IMR-90 (cell line): ENCODE data around the gene CCDC120. TPM values are rescaled to one million over a fixed set of nuclear protein-coding genes. Genes with fewer than 3 reads are reported as not detected.

Source experiments
- ATAC-seq: fragments of 200-7000 bp; cut with Tn5 transposase; 2 replicates; pipeline ENCODE4 v1.9.1; 2020; ENCODE audit warnings: low read depth, mild to moderate bottlenecking, moderate library complexity
- BruUV-seq: library from RNA; stranded (reverse); fragments of 400-500 nt; replicated peaks from 2 replicates; lab custom pipeline; 2021; lab: Mats Ljungman, UMichigan
- CTCF ChIA-PET: fragments of 300-600 bp; formaldehyde crosslinking; extraction: SDS; loops from one replicate; lab custom pipeline; 2021; ENCODE audit warnings: antibody characterized with exemption; lab: Yijun Ruan, JAX
- POLR2A ChIA-PET: fragments of 300-600 bp; sonication (Branson Sonifier 250); formaldehyde crosslinking; loops from one replicate; lab custom pipeline; 2022; ENCODE audit warnings: antibody characterized with exemption; ENCODE audit not compliant: unreplicated experiment; lab: Charles Lee
- DNase-seq: peaks from one replicate; pipeline ENCODE4 v3.0.0; 2013
- H2AFZ ChIP-seq: replicated peaks from 2 replicates; pipeline ENCODE3; 2013; ENCODE audit warnings: low read length, mild to moderate bottlenecking; ENCODE audit not compliant: poor library complexity
- H2AK5ac ChIP-seq: 2 replicates; pipeline ENCODE4 v1.6.1; 2013; ENCODE audit warnings: low read depth, low read length, inconsistent platforms
- H2AK9ac ChIP-seq: replicated peaks from 2 replicates; pipeline ENCODE3; 2013; ENCODE audit warnings: mild to moderate bottlenecking, low read depth, low read length, moderate library complexity; ENCODE audit not compliant: poor library complexity
- H2BK120ac ChIP-seq: 2 replicates; pipeline ENCODE4 v1.6.1; 2013; ENCODE audit warnings: low read depth, low read length, inconsistent platforms
- H2BK15ac ChIP-seq: 3 replicates; pipeline ENCODE4 v1.6.1; 2013; ENCODE audit warnings: low read depth, low read length, inconsistent platforms
- H2BK20ac ChIP-seq: 2 replicates; pipeline ENCODE4 v1.6.1; 2013; ENCODE audit warnings: low read depth, mild to moderate bottlenecking, inconsistent platforms, low read length, moderate library complexity
- H2BK5ac ChIP-seq: 2 replicates; pipeline ENCODE4 v1.6.1; 2013; ENCODE audit warnings: mild to moderate bottlenecking, low read depth, low read length, inconsistent platforms; ENCODE audit not compliant: poor library complexity, severe bottlenecking
- H3K14ac ChIP-seq: replicated peaks from 2 replicates; pipeline ENCODE4 v1.6.1; 2013; ENCODE audit warnings: low read depth, low read length, inconsistent platforms
- H3K18ac ChIP-seq: 2 replicates; pipeline ENCODE4 v1.6.1; 2013; ENCODE audit warnings: low read depth, low read length, control low read depth
- H3K23ac ChIP-seq: 2 replicates; pipeline ENCODE4 v1.6.1; 2013; ENCODE audit warnings: low read depth, low read length, inconsistent platforms
- H3K27ac ChIP-seq: 2 replicates; pipeline ENCODE4 v1.5.1; 2013; ENCODE audit warnings: mild to moderate bottlenecking, control low read depth, low read length; ENCODE audit not compliant: insufficient read depth
- H3K27me3 ChIP-seq: 2 replicates; pipeline ENCODE4 v1.6.1; 2013; ENCODE audit warnings: low read length; ENCODE audit not compliant: control insufficient read depth, insufficient read depth
- H3K36me3 ChIP-seq: 2 replicates; pipeline ENCODE4 v1.6.1; 2013; ENCODE audit warnings: low read length, mixed read lengths; ENCODE audit not compliant: control insufficient read depth, insufficient read depth
- H3K4ac ChIP-seq: 2 replicates; pipeline ENCODE4 v1.6.1; 2013; ENCODE audit warnings: low read depth, low read length, inconsistent platforms
- H3K4me1 ChIP-seq: 2 replicates; pipeline ENCODE4 v1.6.1; 2013; ENCODE audit warnings: low read length, mixed read lengths; ENCODE audit not compliant: control insufficient read depth, insufficient read depth
- H3K4me2 ChIP-seq: 2 replicates; pipeline ENCODE4 v1.6.1; 2013; ENCODE audit warnings: low read depth, mild to moderate bottlenecking, control low read depth, low read length, moderate library complexity
- H3K4me3 ChIP-seq: 2 replicates; pipeline ENCODE4 v1.5.1; 2013; ENCODE audit warnings: low read depth, mild to moderate bottlenecking, control low read depth, low read length, moderate library complexity; ENCODE audit not compliant: insufficient read depth
- H3K56ac ChIP-seq: 2 replicates; pipeline ENCODE4 v1.6.1; 2013; ENCODE audit warnings: low read length, inconsistent platforms; ENCODE audit not compliant: insufficient read depth; ENCODE audit errors: extremely low read depth
- H3K79me1 ChIP-seq, 2 experiments: 2 replicates each; pipeline ENCODE4 v1.6.1; 2013; ENCODE audit warnings: low read length in 2 of 2, inconsistent platforms in 1 of 2, low read depth in 1 of 2
- H3K9ac ChIP-seq: 2 replicates; pipeline ENCODE4 v1.6.1; 2013; ENCODE audit warnings: low read depth, low read length, control low read depth
- H3K9me1 ChIP-seq: 2 replicates; pipeline ENCODE4 v1.6.1; 2013; ENCODE audit warnings: low read length, inconsistent platforms; ENCODE audit not compliant: insufficient read depth
- H3K9me3 ChIP-seq: 2 replicates; pipeline ENCODE4 v1.6.1; 2013; ENCODE audit warnings: low read length; ENCODE audit not compliant: control insufficient read depth, insufficient read depth
- H4K20me1 ChIP-seq: 2 replicates; pipeline ENCODE4 v1.6.1; 2013; ENCODE audit warnings: low read length, inconsistent platforms; ENCODE audit not compliant: insufficient read depth
- H4K5ac ChIP-seq: 2 replicates; pipeline ENCODE4 v1.6.1; 2013; ENCODE audit warnings: mild to moderate bottlenecking, low read depth, low read length, control low read depth
- H4K8ac ChIP-seq, 2 experiments: 2 replicates each; pipeline ENCODE4 v1.6.1; 2013; ENCODE audit warnings: low read depth in 2 of 2, low read length in 2 of 2, control low read depth in 1 of 2, inconsistent platforms in 1 of 2
- H4K91ac ChIP-seq: 2 replicates; pipeline ENCODE4 v1.6.1; 2013; ENCODE audit warnings: low read depth, low read length, inconsistent platforms; ENCODE audit not compliant: insufficient read depth
- BHLHE40 ChIP-seq: fragments of 150-350 bp; IDR thresholded peaks from 2 replicates; pipeline ENCODE4 v1.6.1; 2016; ENCODE audit warnings: mild to moderate bottlenecking, low read depth, low read length
- CEBPB ChIP-seq: IDR thresholded peaks from 2 replicates; pipeline ENCODE4 v1.6.1; 2012; ENCODE audit warnings: low read depth, low read length, improper control_type of control experiment
- CHD1 ChIP-seq: IDR thresholded peaks from 2 replicates; pipeline ENCODE4 v1.6.1; 2012; ENCODE audit warnings: low read depth, low read length, improper control_type of control experiment
- CTCF ChIP-seq: conservative IDR thresholded peaks from 2 replicates; pipeline ENCODE4 v1.5.1; 2012; ENCODE audit warnings: mild to moderate bottlenecking, low read depth, low read length, improper control_type of control experiment
- ELK1 ChIP-seq: fragments of 150-350 bp; IDR thresholded peaks from 2 replicates; pipeline ENCODE4 v1.6.1; 2016; ENCODE audit warnings: low read depth, mild to moderate bottlenecking, low read length, moderate library complexity, borderline replicate concordance
- MAZ ChIP-seq: IDR thresholded peaks from 2 replicates; pipeline ENCODE4 v1.6.1; 2012; ENCODE audit warnings: low read depth, mild to moderate bottlenecking, low read length, improper control_type of control experiment, moderate library complexity, borderline replicate concordance
- MXI1 ChIP-seq: IDR thresholded peaks from 2 replicates; pipeline ENCODE4 v1.6.1; 2012; ENCODE audit warnings: low read depth, mild to moderate bottlenecking, low read length, moderate library complexity, borderline replicate concordance
- NFE2L2 ChIP-seq: fragments of 150-350 bp; IDR thresholded peaks from 2 replicates; pipeline ENCODE4 v1.6.1; 2016; ENCODE audit warnings: low read depth, mild to moderate bottlenecking, low read length
- POLR2A ChIP-seq: IDR thresholded peaks from 2 replicates; pipeline ENCODE4 v1.6.1; 2012; ENCODE audit warnings: mild to moderate bottlenecking, low read depth, low read length
- RAD21 ChIP-seq: IDR thresholded peaks from 2 replicates; pipeline ENCODE4 v1.6.1; 2012; ENCODE audit warnings: low read length, improper control_type of control experiment
- RCOR1 ChIP-seq: IDR thresholded peaks from 2 replicates; pipeline ENCODE4 v1.6.1; 2012; ENCODE audit warnings: mild to moderate bottlenecking, low read length, improper control_type of control experiment; ENCODE audit not compliant: insufficient replicate concordance
- RFX5 ChIP-seq: IDR thresholded peaks from 2 replicates; pipeline ENCODE4 v1.8.0; 2012; ENCODE audit warnings: low read depth, mild to moderate bottlenecking, low read length, moderate library complexity
- SMC3 ChIP-seq: fragments of 150-350 bp; IDR thresholded peaks from 2 replicates; pipeline ENCODE4 v1.6.1; 2016; ENCODE audit warnings: low read depth, mild to moderate bottlenecking, antibody characterized with exemption, low read length, moderate library complexity
- WGBS, 2 experiments: methylation state at CpG; one replicate each; pipeline versions ENCODE4 v1.1.5 to v1.1.7; 2013; ENCODE audit warnings: missing lambda C conversion rate in 2 of 2; ENCODE audit not compliant: insufficient read length in 1 of 2; ENCODE audit errors: extremely low coverage in 2 of 2; 5-methylcytosine and 5-hydroxymethylcytosine counted together
- dilution Hi-C: fragments of 300-500 bp; cut with HindIII; formaldehyde crosslinking; loops from one replicate; pipeline ENCODE4 v1.14.3; 2018; ENCODE audit warnings: low sequenced_read_pairs; ENCODE audit not compliant: unreplicated experiment
- in situ Hi-C: fragments of 300-500 bp; cut with MboI; formaldehyde crosslinking; loops from 3 replicates; pipeline ENCODE4 v1.14.3; 2019; ENCODE audit warnings: low sequenced_read_pairs, inconsistent platforms, mixed read lengths
- intact Hi-C: fragments of 100-400 bp; cut with micrococcal nuclease; formaldehyde crosslinking; loops from 2 replicates; pipeline ENCODE4 v1.10.0; 2022
- polyA plus RNA-seq, 3 experiments: library from polyadenylated mRNA; depleted of rRNA; stranded (reverse); fragments of >200 nt; gene quantifications; 2 replicates each; pipeline ENCODE4 v1.2.3, GENCODE V29; 2012; ENCODE audit warnings: low replicate concordance in 1 of 3
- total RNA-seq: library from RNA; depleted of rRNA; stranded (reverse); fragments of >200 nt; gene quantifications from 2 replicates; pipeline ENCODE4 v1.2.3, GENCODE V29; 2012
- TF ChIP-seq, protein P1 (sequence below): fragments of 150-350 bp; IDR thresholded peaks from 2 replicates; pipeline ENCODE4 v1.6.1; 2017; ENCODE audit warnings: mild to moderate bottlenecking, antibody characterized with exemption, low read length, low read depth

CCDC120 gene
- total and polyA plus RNA-seq, 2 of the 4 experiments (the other 2 are of a cell fraction): 0.18 to 2.0 TPM

- no peaks in the 10 kb centered on the region for H3K27me3 ChIP-seq
- no peak overlapping the region for H3K18ac ChIP-seq
- WGBS, 2 experiments: 80% methylated on average over 1 of the region's 10 CpGs; no CpG with 5 or more reads in 1 of the 2 experiments
- no peak overlapping the region for H4K91ac ChIP-seq
- H2BK20ac ChIP-seq: no peak overlapping the region
- peaks cover 2% of the 10 kb centered on the region; the same call in 1 of the 2 replicates for H3K9me3 ChIP-seq
- H2AK5ac ChIP-seq: no peak overlapping the region
- BruUV-seq: no TSS peak
- intact Hi-C loops (no loop called here), in situ Hi-C loops (loop anchor here (25.0 kb wide), 1 partner anchor 100 kb away; the partner anchor contains the start of genes KCND1 and OTUD5), dilution Hi-C loops (no loop called here)
- TF ChIP-seq MAZ (no peak), ELK1 (no peak), CTCF (no peak), RFX5 (no peak), BHLHE40 (no peak), NFE2L2 (no peak), RAD21 (no peak), MXI1 (no peak), CHD1 (no peak), SMC3 (no peak), RCOR1 (no peak), POLR2A (no peak), CEBPB (no peak)
- TF ChIP-seq, protein P1, sequence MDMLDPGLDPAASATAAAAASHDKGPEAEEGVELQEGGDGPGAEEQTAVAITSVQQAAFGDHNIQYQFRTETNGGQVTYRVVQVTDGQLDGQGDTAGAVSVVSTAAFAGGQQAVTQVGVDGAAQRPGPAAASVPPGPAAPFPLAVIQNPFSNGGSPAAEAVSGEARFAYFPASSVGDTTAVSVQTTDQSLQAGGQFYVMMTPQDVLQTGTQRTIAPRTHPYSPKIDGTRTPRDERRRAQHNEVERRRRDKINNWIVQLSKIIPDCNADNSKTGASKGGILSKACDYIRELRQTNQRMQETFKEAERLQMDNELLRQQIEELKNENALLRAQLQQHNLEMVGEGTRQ: no peak
- H3K4me2 ChIP-seq: no peak overlapping the region
- no peaks in the 10 kb centered on the region; the same call in 1 of the 2 replicates for H4K20me1 ChIP-seq
- H3K23ac ChIP-seq: no peak overlapping the region
- ATAC-seq (no peak), DNase-seq (no peak)
- no peak overlapping the region for H3K56ac ChIP-seq
- H2BK120ac ChIP-seq: no peak overlapping the region
- no peak overlapping the region for H2BK5ac ChIP-seq
- ChIA-PET POLR2A (no interaction called here), CTCF (no interaction called here)
- H3K4ac ChIP-seq: no peak overlapping the region
- no peaks in the 10 kb centered on the region for H3K79me1 ChIP-seq
- H2BK15ac ChIP-seq: no peak overlapping the region
- no peak overlapping the region for H3K14ac ChIP-seq
- no peak overlapping the region for H3K27ac ChIP-seq
- H3K9me1 ChIP-seq: no peaks in the 10 kb centered on the region
- H2AFZ ChIP-seq: no peak overlapping the region
- no peak overlapping the region for H4K8ac ChIP-seq
- no peak overlapping the region for H2AK9ac ChIP-seq
- H4K5ac ChIP-seq: no peak overlapping the region
- no peak overlapping the region for H3K4me3 ChIP-seq
- H3K9ac ChIP-seq: no peak overlapping the region
- peaks cover 3% of the 10 kb centered on the region; the same call in 1 of the 2 replicates for H3K36me3 ChIP-seq
- H3K4me1 ChIP-seq: no peaks in the 10 kb centered on the region
Measured at GRCh38 chrX:49061916-49062315, 3.1 kb downstream of the CCDC120 start.
